ENCODE results near the gene PCARE. TPM values are rescaled to one million over a fixed set of nuclear protein-coding genes. Genes with fewer than 3 reads are reported as not detected.

PCARE gene
- total and polyA plus RNA-seq, 2 donors (not counting 1 experiment from before 2014, with no cell fraction given) = not detected

DNA sequence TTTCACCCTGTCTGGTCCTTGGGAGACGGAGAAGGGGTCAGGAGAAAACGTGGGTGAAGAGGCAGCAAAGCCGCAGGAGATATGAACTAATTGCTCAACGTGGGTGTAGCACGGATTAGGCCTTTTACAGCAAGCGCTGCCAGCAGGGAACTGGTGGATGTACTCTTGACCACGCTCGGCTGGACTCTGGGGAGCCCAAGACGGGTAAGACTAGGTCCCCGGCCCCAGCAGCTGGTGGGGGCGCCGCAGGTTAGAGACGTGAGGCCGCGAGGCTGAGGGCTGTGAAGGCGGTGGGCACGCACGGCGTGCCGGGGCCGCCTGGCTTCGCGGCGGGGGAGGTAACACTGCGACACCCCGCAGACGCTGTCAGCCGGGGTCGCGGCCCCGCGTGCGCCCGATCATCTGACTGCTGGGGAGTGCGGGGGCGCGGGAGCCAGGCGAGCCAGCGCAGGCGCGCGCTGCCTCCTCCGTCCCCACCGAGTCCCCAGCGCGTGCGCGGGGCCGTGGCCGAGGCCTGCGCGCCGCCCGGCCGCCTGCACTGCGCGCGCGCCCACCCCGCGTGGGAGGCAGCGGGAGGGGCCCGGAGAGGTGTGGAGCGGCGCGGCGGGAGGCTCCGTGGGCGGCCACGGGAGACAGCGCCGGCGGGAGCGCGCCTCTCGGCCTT, 40.8 kb upstream of the PCARE start, which contains the start of gene CLIP4:
Gene CLIP4, plus strand, starts transcription at position 470 of the 664 bp plus-strand sequence. CDS start 5,974 bp downstream, outside the sequence.
- POLR2A ChIA-PET = no interaction called here
- ATAC-seq (ENCODE audit: low read depth) = peak; percentile 75
- intact Hi-C loops (cut with micrococcal nuclease) = loop anchor here (5.0 kb wide), 1 partner anchor 103 kb away; no protein-coding TSS in a partner anchor
- peak within 1 kb of the TSS; percentile 73 for H3K9ac ChIP-seq (ENCODE audit: low read length)
- no peaks in the 10 kb centered on the region for H3K36me3 ChIP-seq (replicated peaks in 1 of 2; ENCODE audit: control extremely low read depth in 1 of 2, control insufficient read depth in 1 of 2, extremely low read depth in 1 of 2, insufficient read depth in 2 of 2, low read length in 1 of 2)
- CTCF ChIA-PET = no interaction called here
- peaks cover 13 to 16% of the 10 kb centered on the region in 2 donors for H3K4me1 ChIP-seq (ENCODE audit: control insufficient read depth in 2 of 2, insufficient read depth in 2 of 2, low read length in 2 of 2)
- WGBS (ENCODE audit: insufficient coverage) = 3% methylated on average over 76 of the region's 76 CpGs
- H3K4me3 ChIP-seq (ENCODE audit: control extremely low read depth in 1 of 5, extremely low read depth in 1 of 5, insufficient read depth in 1 of 5, low read depth in 2 of 5, low read length in 4 of 5) = peak within 1 kb of the TSS; percentile 13 to 90 (median 65)
- peak within 1 kb of the TSS; percentile 86 for H3K4me2 ChIP-seq (replicated peaks; ENCODE audit: low read depth, low read length, poor library complexity, severe bottlenecking)
- peaks cover 0 to 2% (median 0%) of the 10 kb centered on the region in 4 experiments for H3K27me3 ChIP-seq (replicated peaks in 1 of 4; ENCODE audit: control extremely low read depth in 1 of 4, control insufficient read depth in 3 of 4, insufficient read depth in 4 of 4, low read length in 3 of 4)
- peak within 1 kb of the TSS; percentile 91 for H3K27ac Mint-ChIP-seq
- no peaks in the 10 kb centered on the region for H3K9me3 ChIP-seq (ENCODE audit: control extremely low read depth in 1 of 3, control insufficient read depth in 2 of 3, insufficient read depth in 1 of 3, low read length in 2 of 3)
- TF ChIP-seq CTCF (IDR thresholded peaks at IDR 0.05) (no peak), EZH2 (IDR thresholded peaks at IDR 0.05; ENCODE audit: borderline replicate concordance, insufficient read depth, low read depth, low read length, poor library complexity, severe bottlenecking) (no peak)
- peak within 1 kb of the TSS; percentile 81 for H2AFZ ChIP-seq (ENCODE audit: insufficient read depth, low read depth, low read length, poor library complexity, severe bottlenecking)
- peak within 1 kb of the TSS; percentile 92 for H3K4me3 Mint-ChIP-seq
- no peaks in the 10 kb centered on the region for H3K9me3 Mint-ChIP-seq (ENCODE audit: insufficient read depth)
- peak within 1 kb of the TSS; percentile 58 for H3K27ac ChIP-seq (ENCODE audit: low read length in 2 of 2)
- DNase-seq = peak; percentile 66
- H3K4me1 Mint-ChIP-seq = peaks cover 25% of the 10 kb centered on the region
- peaks cover 6% of the 10 kb centered on the region for H3K27me3 Mint-ChIP-seq
- H3K79me2 ChIP-seq (ENCODE audit: control insufficient read depth, insufficient read depth, low read length) = peaks cover 4% of the 10 kb centered on the region
- H4K20me1 ChIP-seq (ENCODE audit: control insufficient read depth, insufficient read depth, low read length, poor library complexity, severe bottlenecking) = no peaks in the 10 kb centered on the region

- Histone ChIP-seq H4K20me1 (ENCODE audit: control insufficient read depth, insufficient read depth, low read length, poor library complexity, severe bottlenecking) (no peaks in the 10 kb centered on the region), H2AFZ (ENCODE audit: insufficient read depth, low read depth, low read length, poor library complexity, severe bottlenecking) (peak overlapping the region; percentile 80), H3K79me2 (ENCODE audit: control insufficient read depth, insufficient read depth, low read length) (peaks cover 4% of the 10 kb centered on the region), H3K4me1 (ENCODE audit: control insufficient read depth in 2 of 2, insufficient read depth in 2 of 2, low read length in 2 of 2) (peaks cover 13 to 16% of the 10 kb centered on the region in 2 donors), H3K9me3 (ENCODE audit: control extremely low read depth in 1 of 3, control insufficient read depth in 2 of 3, insufficient read depth in 1 of 3, low read length in 2 of 3) (no peaks in the 10 kb centered on the region), H3K4me3 (ENCODE audit: control extremely low read depth in 1 of 5, extremely low read depth in 1 of 5, insufficient read depth in 1 of 5, low read depth in 2 of 5, low read length in 4 of 5) (peak overlapping the region in 4 of 5 experiments; percentile 33 to 90 (median 62)), H3K9ac (ENCODE audit: low read length) (peak overlapping the region; percentile 59), H3K4me2 (replicated peaks; ENCODE audit: low read depth, low read length, poor library complexity, severe bottlenecking) (peak overlapping the region; percentile 86), H3K27me3 (replicated peaks in 1 of 4; ENCODE audit: control extremely low read depth in 1 of 4, control insufficient read depth in 3 of 4, insufficient read depth in 4 of 4, low read length in 3 of 4) (peaks cover 0 to 2% (median 0%) of the 10 kb centered on the region in 4 experiments), H3K27ac (ENCODE audit: low read length in 2 of 2) (no peak overlapping the region), H3K36me3 (replicated peaks in 1 of 2; ENCODE audit: control extremely low read depth in 1 of 2, control insufficient read depth in 1 of 2, extremely low read depth in 1 of 2, insufficient read depth in 2 of 2, low read length in 1 of 2) (no peaks in the 10 kb centered on the region)
- Mint-ChIP-seq H3K27ac (peak overlapping the region; percentile 88), H3K27me3 (peaks cover 6% of the 10 kb centered on the region), H3K4me3 (peak overlapping the region; percentile 92), H3K4me1 (peaks cover 25% of the 10 kb centered on the region), H3K9me3 (ENCODE audit: insufficient read depth) (no peaks in the 10 kb centered on the region)
- WGBS (ENCODE audit: insufficient coverage) = 92% methylated on average over 10 of the region's 10 CpGs
- DNase-seq (no peak), ATAC-seq (ENCODE audit: low read depth) (no peak)
- TF ChIP-seq EZH2 (IDR thresholded peaks at IDR 0.05; ENCODE audit: borderline replicate concordance, insufficient read depth, low read depth, low read length, poor library complexity, severe bottlenecking) (no peak), CTCF (IDR thresholded peaks at IDR 0.05) (no peak)
- ChIA-PET POLR2A (no interaction called here), CTCF (no interaction called here)
- intact Hi-C loops (cut with micrococcal nuclease) = no loop called here
These were observed 40.2 kb upstream of the PCARE start for GRCh38 chr2:29114586-29114945.

Measured in B cell (primary cell).